Ishikawa (cell line): ENCODE results near the gene CISD3.

Source experiments
- CREB1 ChIP-seq: IDR thresholded peaks from 2 replicates; pipeline ENCODE4 v1.6.1; 2012; ENCODE audit warnings: low read depth
- YY1 ChIP-seq: IDR thresholded peaks from 2 replicates; pipeline ENCODE4 v1.6.1; 2012; ENCODE audit warnings: low read depth
- TF ChIP-seq, protein P1 (sequence below): IDR thresholded peaks from 2 replicates; pipeline ENCODE4 v1.6.1; 2012

DNA sequence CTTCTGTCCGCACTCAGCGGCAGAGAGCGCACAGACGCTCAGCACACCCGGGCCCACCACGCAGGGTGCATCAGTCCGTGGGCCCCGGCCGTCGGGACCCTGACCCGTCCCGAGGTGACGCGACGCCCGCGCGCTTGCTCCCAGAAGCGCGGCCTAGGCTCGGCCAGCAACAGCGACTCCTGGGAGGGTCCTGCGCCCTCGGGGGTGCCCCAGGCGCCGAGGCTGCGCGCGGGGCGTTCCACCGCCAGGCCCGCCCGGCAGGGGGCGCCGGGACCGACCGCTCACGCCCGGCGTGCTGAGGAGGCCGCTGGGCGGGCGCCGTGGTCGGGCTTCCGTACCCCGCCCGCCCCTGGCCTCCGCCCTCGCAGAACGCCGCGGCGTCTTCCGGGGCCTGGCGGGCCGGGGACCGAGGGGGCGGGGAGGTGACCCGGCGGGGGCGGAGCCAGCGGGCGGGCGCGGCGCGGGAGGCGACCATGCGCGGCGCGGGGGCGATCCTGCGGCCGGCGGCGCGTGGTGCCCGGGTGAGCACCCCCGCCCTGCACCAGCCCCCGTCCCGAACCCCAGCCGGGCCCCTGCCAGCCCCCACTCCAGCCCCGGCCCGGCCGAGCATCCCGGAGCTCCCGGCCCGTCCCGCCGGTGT lies at the start of gene CISD3:
- no peak for TF ChIP-seq YY1
- TF ChIP-seq CREB1, result no peak
- TF ChIP-seq, protein P1, sequence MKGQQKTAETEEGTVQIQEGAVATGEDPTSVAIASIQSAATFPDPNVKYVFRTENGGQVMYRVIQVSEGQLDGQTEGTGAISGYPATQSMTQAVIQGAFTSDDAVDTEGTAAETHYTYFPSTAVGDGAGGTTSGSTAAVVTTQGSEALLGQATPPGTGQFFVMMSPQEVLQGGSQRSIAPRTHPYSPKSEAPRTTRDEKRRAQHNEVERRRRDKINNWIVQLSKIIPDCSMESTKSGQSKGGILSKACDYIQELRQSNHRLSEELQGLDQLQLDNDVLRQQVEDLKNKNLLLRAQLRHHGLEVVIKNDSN, result no peak
